ENCODE data around the gene FGGY. TPM values are rescaled to one million over a fixed set of nuclear protein-coding genes. Genes with fewer than 3 reads are reported as not detected.
"Not testable (repeated sequence)": the region's sequence is repeated elsewhere in the genome, so short reads cannot be mapped to it uniquely, and the experiment has no call there.

The FGGY gene
- total RNA-seq, 2 donors from 2014 or later: 6.7 to 8.5 TPM

- no peaks in the 10 kb centered on the region for H3K36me3 Mint-ChIP-seq (ENCODE audit: low read depth)
- no peak for ATAC-seq
- H3K27me3 Mint-ChIP-seq: no peaks in the 10 kb centered on the region
- DNase-seq: no peak
- H3K27ac Mint-ChIP-seq: no peak overlapping the region
- H3K4me1 Mint-ChIP-seq: peaks cover 2% of the 10 kb centered on the region
- H3K9me3 ChIP-seq (ENCODE audit: control insufficient read depth, low read length, poor library complexity, severe bottlenecking): no peaks in the 10 kb centered on the region
- no peak overlapping the region for H3K4me3 Mint-ChIP-seq
Measured at GRCh38 chr1:59478822-59479221, 181.9 kb downstream of the FGGY start.

- no peak for ATAC-seq
Measured at GRCh38 chr1:59480188-59480888, 183.4 kb downstream of the FGGY start.

GRCh38 chr1:59481881-59482505 is 185.1 kb downstream of the FGGY start:
- H3K4me3 Mint-ChIP-seq: no peak overlapping the region
- H3K36me3 Mint-ChIP-seq (ENCODE audit: low read depth): no peaks in the 10 kb centered on the region
- H3K4me1 Mint-ChIP-seq: peaks cover 2% of the 10 kb centered on the region
- H3K9me3 ChIP-seq (ENCODE audit: control insufficient read depth, low read length, poor library complexity, severe bottlenecking): no peaks in the 10 kb centered on the region
- DNase-seq: no peak
- H3K27ac Mint-ChIP-seq: no peak overlapping the region
- ATAC-seq: no peak
- H3K27me3 Mint-ChIP-seq: no peaks in the 10 kb centered on the region

More at GRCh38 chr1:59480188-59480888, 183.4 kb downstream of the FGGY start:
- no peak overlapping the region for H3K27ac Mint-ChIP-seq
- H3K27me3 Mint-ChIP-seq: no peaks in the 10 kb centered on the region
- no peaks in the 10 kb centered on the region for H3K36me3 Mint-ChIP-seq (ENCODE audit: low read depth)
- H3K4me3 Mint-ChIP-seq: no peak overlapping the region
- peaks cover 2% of the 10 kb centered on the region for H3K4me1 Mint-ChIP-seq
- H3K9me3 ChIP-seq (ENCODE audit: control insufficient read depth, low read length, poor library complexity, severe bottlenecking): no peaks in the 10 kb centered on the region
- DNase-seq: no peak

GRCh38 chr1:59482986-59483385 is 186.1 kb downstream of the FGGY start:
- H3K9me3 ChIP-seq (ENCODE audit: control insufficient read depth, low read length, poor library complexity, severe bottlenecking): no peaks in the 10 kb centered on the region
- Mint-ChIP-seq H3K4me1 (peaks cover 5% of the 10 kb centered on the region), H3K27ac (no peak overlapping the region), H3K27me3 (no peaks in the 10 kb centered on the region), H3K4me3 (no peak overlapping the region), H3K36me3 (ENCODE audit: low read depth) (no peaks in the 10 kb centered on the region)
- ATAC-seq (no peak), DNase-seq (no peak)

GRCh38 chr1:59484096-59484495 is 187.2 kb downstream of the FGGY start:
- DNase-seq (no peak), ATAC-seq (no peak)
- Mint-ChIP-seq H3K27me3 (no peaks in the 10 kb centered on the region), H3K4me1 (peaks cover 5% of the 10 kb centered on the region), H3K27ac (no peak overlapping the region), H3K4me3 (no peak overlapping the region), H3K36me3 (ENCODE audit: low read depth) (no peaks in the 10 kb centered on the region)
- no peaks in the 10 kb centered on the region for H3K9me3 ChIP-seq (ENCODE audit: control insufficient read depth, low read length, poor library complexity, severe bottlenecking)

- no peak for ATAC-seq
Measured at GRCh38 chr1:59485171-59485570, 188.3 kb downstream of the FGGY start.

GRCh38 chr1:59485949-59486348 is 189.1 kb downstream of the FGGY start:
- no peak overlapping the region for H3K4me3 Mint-ChIP-seq
- no peaks in the 10 kb centered on the region for H3K36me3 Mint-ChIP-seq (ENCODE audit: low read depth)
- no peak for ATAC-seq
- no peak for DNase-seq
- no peaks in the 10 kb centered on the region for H3K27me3 Mint-ChIP-seq
- H3K4me1 Mint-ChIP-seq: peaks cover 5% of the 10 kb centered on the region
- H3K27ac Mint-ChIP-seq: peak overlapping the region; percentile 22
- no peaks in the 10 kb centered on the region for H3K9me3 ChIP-seq (ENCODE audit: control insufficient read depth, low read length, poor library complexity, severe bottlenecking)

More at GRCh38 chr1:59485171-59485570, 188.3 kb downstream of the FGGY start:
- H3K4me1 Mint-ChIP-seq: peaks cover 5% of the 10 kb centered on the region
- H3K27ac Mint-ChIP-seq: no peak overlapping the region
- H3K9me3 ChIP-seq (ENCODE audit: control insufficient read depth, low read length, poor library complexity, severe bottlenecking): no peaks in the 10 kb centered on the region
- DNase-seq: no peak
- H3K4me3 Mint-ChIP-seq: no peak overlapping the region
- no peaks in the 10 kb centered on the region for H3K27me3 Mint-ChIP-seq
- H3K36me3 Mint-ChIP-seq (ENCODE audit: low read depth): no peaks in the 10 kb centered on the region

GRCh38 chr1:59486615-59487014 is 189.7 kb downstream of the FGGY start:
- Mint-ChIP-seq H3K4me1 (peaks cover 5% of the 10 kb centered on the region), H3K27ac (peak overlapping the region; percentile 22), H3K4me3 (no peak overlapping the region), H3K36me3 (ENCODE audit: low read depth) (no peaks in the 10 kb centered on the region), H3K27me3 (no peaks in the 10 kb centered on the region)
- no peaks in the 10 kb centered on the region for H3K9me3 ChIP-seq (ENCODE audit: control insufficient read depth, low read length, poor library complexity, severe bottlenecking)
- no peak for ATAC-seq
- DNase-seq: no peak

- Mint-ChIP-seq H3K4me1 (peaks cover 3% of the 10 kb centered on the region), H3K36me3 (ENCODE audit: low read depth) (no peaks in the 10 kb centered on the region), H3K27me3 (no peaks in the 10 kb centered on the region), H3K27ac (no peak overlapping the region), H3K4me3 (no peak overlapping the region)
- ATAC-seq (no peak), DNase-seq (no peak)
- no peaks in the 10 kb centered on the region for H3K9me3 ChIP-seq (ENCODE audit: control insufficient read depth, low read length, poor library complexity, severe bottlenecking)
Measured at GRCh38 chr1:59487335-59488031, 190.6 kb downstream of the FGGY start.

GRCh38 chr1:59492500-59492899 is 195.6 kb downstream of the FGGY start:
- H3K9me3 ChIP-seq (ENCODE audit: control insufficient read depth, low read length, poor library complexity, severe bottlenecking): no peaks in the 10 kb centered on the region
- no peaks in the 10 kb centered on the region for H3K27me3 Mint-ChIP-seq
- no peaks in the 10 kb centered on the region for H3K4me1 Mint-ChIP-seq
- DNase-seq (no peak), ATAC-seq (no peak)
- peaks cover 3% of the 10 kb centered on the region for H3K36me3 Mint-ChIP-seq (ENCODE audit: low read depth)
- no peak overlapping the region for H3K27ac Mint-ChIP-seq
- no peak overlapping the region for H3K4me3 Mint-ChIP-seq

- DNase-seq (no peak), ATAC-seq (no peak)
- H3K9me3 ChIP-seq (ENCODE audit: control insufficient read depth, low read length, poor library complexity, severe bottlenecking): no peaks in the 10 kb centered on the region
- H3K27ac Mint-ChIP-seq: no peak overlapping the region
- H3K36me3 Mint-ChIP-seq (ENCODE audit: low read depth): peaks cover 3% of the 10 kb centered on the region
- H3K4me3 Mint-ChIP-seq: no peak overlapping the region
- peaks cover 2% of the 10 kb centered on the region for H3K4me1 Mint-ChIP-seq
- H3K27me3 Mint-ChIP-seq: no peaks in the 10 kb centered on the region
Measured at GRCh38 chr1:59494145-59494833, 197.4 kb downstream of the FGGY start.

- not testable (repeated sequence) for DNase-seq; ATAC-seq; H3K27me3 Mint-ChIP-seq; H3K36me3 Mint-ChIP-seq (ENCODE audit: low read depth); H3K27ac Mint-ChIP-seq; H3K4me3 Mint-ChIP-seq; H3K4me1 Mint-ChIP-seq; H3K9me3 ChIP-seq (ENCODE audit: control insufficient read depth, low read length, poor library complexity, severe bottlenecking)
Measured at GRCh38 chr1:59496156-59496555, 199.3 kb downstream of the FGGY start.

- no peak overlapping the region for H3K27ac Mint-ChIP-seq
- no peak overlapping the region for H3K4me3 Mint-ChIP-seq
- peaks cover 3% of the 10 kb centered on the region for H3K36me3 Mint-ChIP-seq (ENCODE audit: low read depth)
- DNase-seq: no peak
- H3K9me3 ChIP-seq (ENCODE audit: control insufficient read depth, low read length, poor library complexity, severe bottlenecking): no peaks in the 10 kb centered on the region
- no peak for ATAC-seq
- no peaks in the 10 kb centered on the region for H3K27me3 Mint-ChIP-seq
- H3K4me1 Mint-ChIP-seq: peaks cover 2% of the 10 kb centered on the region
Measured at GRCh38 chr1:59497616-59498015, 200.7 kb downstream of the FGGY start.
